Measurements from ENCODE around the gene CCDC30.

- no peak for TF ChIP-seq CTCF (IDR thresholded peaks at IDR 0.05)
- TF ChIP-seq POLR2A (IDR thresholded peaks at IDR 0.05): no peak
These were observed 835 bp downstream of the CCDC30 start for GRCh38 chr1:42463921-42464320.
